Lower lobe of right lung (tissue), 2 donors: Measurements from ENCODE around the gene TPI1. TPM values are rescaled to one million over a fixed set of nuclear protein-coding genes. Genes with fewer than 3 reads are reported as not detected.
A peak's percentile ranks its signal among the peaks of the same experiment; 100 is the strongest.

ENCODE experiments used
- ATAC-seq, 2 donors: fragments of 200-7000 bp; cut with Tn5 transposase; one replicate each; pipeline ENCODE4 v1.9.1; 2020 to 2022; ENCODE audit warnings: mild to moderate bottlenecking in 2 of 2, moderate library complexity in 2 of 2
- DNase-seq: peaks from one replicate; pipeline ENCODE4 v3.0.0-alpha.2; 2020
- H3K27ac ChIP-seq: fragments of 200-600 bp; one replicate; pipeline ENCODE4 v1.8.0; 2022
- H3K27me3 ChIP-seq: fragments of 200-600 bp; one replicate; pipeline ENCODE4 v1.8.0; 2022; ENCODE audit warnings: low read depth
- H3K36me3 ChIP-seq: fragments of 200-600 bp; one replicate; pipeline ENCODE4 v1.8.0; 2022; ENCODE audit warnings: mild to moderate bottlenecking
- H3K4me1 ChIP-seq: fragments of 200-600 bp; one replicate; pipeline ENCODE4 v1.8.0; 2022
- H3K4me3 ChIP-seq: fragments of 200-600 bp; one replicate; pipeline ENCODE4 v1.8.0; 2022; ENCODE audit warnings: mild to moderate bottlenecking
- H3K9me3 ChIP-seq: fragments of 200-600 bp; one replicate; pipeline ENCODE4 v1.8.0; 2022
- CTCF ChIP-seq: fragments of 200-600 bp; IDR thresholded peaks from one replicate; pipeline ENCODE4 v1.8.0; 2022; ENCODE audit warnings: antibody characterized with exemption, mild to moderate bottlenecking
- intact Hi-C: fragments of 100-400 bp; cut with DNase I; formaldehyde crosslinking; loops from one replicate; pipeline ENCODE4 v1.11.0; 2022
- total RNA-seq: library from RNA; stranded (reverse); fragmentation: NEBNext Ultra II Directional; extraction: Animal tissue kit (Norgen Biotek cat#: 25700); gene quantifications from one replicate; pipeline ENCODE4 v1.2.1, GENCODE V29; 2021
- donor health status: DM: no; HTN: yes; CAD: no; lungs with severe emphysema.

TPI1 gene
- total RNA-seq, 1 donor from 2014 or later: 278 TPM

- Histone ChIP-seq H3K4me1 (peaks cover 8% of the 10 kb centered on the region), H3K4me3 (no peak overlapping the region), H3K27me3 (peaks cover 17% of the 10 kb centered on the region), H3K36me3 (peaks cover 13% of the 10 kb centered on the region), H3K9me3 (no peaks in the 10 kb centered on the region), H3K27ac (no peak overlapping the region)
- DNase-seq (no peak), ATAC-seq (no peak)
- intact Hi-C loops: no loop called here
- no peak for TF ChIP-seq CTCF
Measured at GRCh38 chr12:6820166-6820565, 47.2 kb upstream of the TPI1 start.

- DNase-seq (peak; percentile 69), ATAC-seq (peak; percentile 47 to 51)
- Histone ChIP-seq H3K36me3 (peaks cover 7% of the 10 kb centered on the region), H3K27me3 (peaks cover 20% of the 10 kb centered on the region), H3K9me3 (no peaks in the 10 kb centered on the region), H3K27ac (peak within 1 kb of the TSS; percentile 56), H3K4me1 (peaks cover 8% of the 10 kb centered on the region), H3K4me3 (peak within 1 kb of the TSS; percentile 54)
- intact Hi-C loops: no loop called here
- TF ChIP-seq CTCF: no peak
Measured at GRCh38 chr12:6821591-6822425, 45.5 kb upstream of the TPI1 start, which contains the start of gene GPR162. TSS of gene GPR162 (plus strand) at chr12:6821821. CDS start at chr12:6823899, 2,078 bp downstream.

GRCh38 chr12:6822426-6823135 lies 44.8 kb upstream of the TPI1 start:
- peaks cover 27% of the 10 kb centered on the region for H3K27me3 ChIP-seq

GRCh38 chr12:6823182-6824084 lies 43.9 kb upstream of the TPI1 start:
- intact Hi-C loops: no loop called here
- no peak for TF ChIP-seq CTCF

More at GRCh38 chr12:6822426-6823135, 44.8 kb upstream of the TPI1 start:
- no peak overlapping the region for H3K27ac ChIP-seq
- no peak for TF ChIP-seq CTCF
- ATAC-seq (no peak), DNase-seq (no peak)
- no peaks in the 10 kb centered on the region for H3K36me3 ChIP-seq
- peak overlapping the region; percentile 54 for H3K4me3 ChIP-seq
- H3K9me3 ChIP-seq: no peaks in the 10 kb centered on the region
- H3K4me1 ChIP-seq: peaks cover 14% of the 10 kb centered on the region
- intact Hi-C loops: no loop called here

More at GRCh38 chr12:6823182-6824084, 43.9 kb upstream of the TPI1 start:
- H3K4me1 ChIP-seq: peaks cover 14% of the 10 kb centered on the region
- H3K9me3 ChIP-seq: no peaks in the 10 kb centered on the region
- peaks cover 27% of the 10 kb centered on the region for H3K27me3 ChIP-seq
- H3K4me3 ChIP-seq: no peak overlapping the region
- H3K27ac ChIP-seq: no peak overlapping the region
- ATAC-seq: no peak
- no peak for DNase-seq
- no peaks in the 10 kb centered on the region for H3K36me3 ChIP-seq
